ENCODE measurements around the gene TMA7. TPM values are rescaled to one million over a fixed set of nuclear protein-coding genes. Genes with fewer than 3 reads are reported as not detected.
"Not testable (repeated sequence)": the region's sequence is repeated elsewhere in the genome, so short reads cannot be mapped to it uniquely, and the experiment has no call there.

Gene TMA7
- polyA plus RNA-seq, 1 donor from 2014 or later: 701 TPM

GRCh38 chr3:48472673-48472922, 32.5 kb downstream of the TMA7 start:
- Mint-ChIP-seq H3K36me3 (no peaks in the 10 kb centered on the region), H3K27me3 (peaks cover 2% of the 10 kb centered on the region), H3K27ac (peak overlapping the region; percentile 90 to 99 (median 99)), H3K4me3 (peak overlapping the region; percentile 89 to 98 (median 96)), H3K4me1 (peaks cover 17 to 34% (median 32%) of the 10 kb centered on the region in 3 donors), H3K9me3 (no peaks in the 10 kb centered on the region)

DNA sequence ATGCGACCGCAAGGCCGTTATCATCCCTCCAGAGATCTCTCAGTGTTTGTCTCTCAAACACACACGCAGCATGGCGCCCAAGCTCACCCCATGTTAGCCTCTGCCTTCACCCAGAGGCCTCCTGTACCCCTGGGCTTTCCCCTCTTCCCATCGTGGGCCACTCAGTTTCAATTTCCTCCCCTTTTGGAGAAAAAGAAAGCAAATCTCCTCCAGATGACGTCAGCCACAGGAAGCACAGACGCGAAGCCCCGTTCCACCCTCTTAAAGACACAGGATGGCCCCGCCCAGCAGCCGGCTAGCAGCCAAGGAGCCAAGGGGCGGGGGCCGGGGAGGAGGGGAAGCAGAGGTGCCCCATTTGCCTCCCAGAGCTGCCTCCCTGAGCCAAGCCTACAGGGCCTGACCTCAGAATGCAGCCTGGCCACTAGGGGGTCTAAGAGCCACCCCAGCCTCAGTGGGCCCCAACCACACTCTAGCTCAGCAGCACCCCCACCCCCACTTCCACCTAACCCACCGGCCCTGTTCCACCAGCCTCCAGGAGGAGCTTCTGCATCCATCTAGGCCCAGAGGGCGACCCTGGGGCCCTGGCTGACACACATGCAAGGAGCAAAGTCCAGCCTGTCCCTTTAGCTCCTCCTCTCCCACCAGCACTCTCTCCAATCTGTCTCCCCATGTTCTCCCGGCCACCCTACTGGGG, 33.0 kb downstream of the TMA7 start:
- H3K27me3 Mint-ChIP-seq: peaks cover under 1% of the 10 kb centered on the region
- H3K36me3 Mint-ChIP-seq: no peaks in the 10 kb centered on the region
- H3K27ac Mint-ChIP-seq: peak overlapping the region; percentile 90 to 99 (median 99)
- peak overlapping the region; percentile 89 to 98 (median 96) for H3K4me3 Mint-ChIP-seq
- peaks cover 12 to 32% (median 27%) of the 10 kb centered on the region in 3 donors for H3K4me1 Mint-ChIP-seq
- H3K9me3 Mint-ChIP-seq: no peaks in the 10 kb centered on the region

DNA sequence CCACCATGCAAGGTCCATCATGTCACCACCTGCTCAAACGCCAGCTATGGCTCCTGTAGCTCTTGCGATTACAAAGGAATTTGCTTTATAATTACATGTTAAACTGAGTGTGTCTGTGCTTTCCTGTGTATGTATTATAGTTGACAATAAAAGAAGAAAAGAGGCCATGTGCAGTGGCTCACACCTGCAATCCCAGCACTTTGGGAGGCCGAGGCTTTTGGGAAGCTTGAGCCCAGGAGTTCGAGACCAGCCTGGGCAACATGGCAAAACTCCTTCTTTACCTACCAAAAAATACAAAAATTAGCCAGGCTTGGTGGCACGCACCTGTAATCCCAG, 33.5 kb downstream of the TMA7 start:
- Mint-ChIP-seq H3K4me3 (peak overlapping the region; percentile 89 to 98 (median 96)), H3K27ac (peak overlapping the region; percentile 90 to 99 (median 99)), H3K4me1 (peaks cover 11 to 36% (median 26%) of the 10 kb centered on the region in 3 donors), H3K27me3 (no peaks in the 10 kb centered on the region), H3K36me3 (no peaks in the 10 kb centered on the region), H3K9me3 (no peaks in the 10 kb centered on the region)

DNA sequence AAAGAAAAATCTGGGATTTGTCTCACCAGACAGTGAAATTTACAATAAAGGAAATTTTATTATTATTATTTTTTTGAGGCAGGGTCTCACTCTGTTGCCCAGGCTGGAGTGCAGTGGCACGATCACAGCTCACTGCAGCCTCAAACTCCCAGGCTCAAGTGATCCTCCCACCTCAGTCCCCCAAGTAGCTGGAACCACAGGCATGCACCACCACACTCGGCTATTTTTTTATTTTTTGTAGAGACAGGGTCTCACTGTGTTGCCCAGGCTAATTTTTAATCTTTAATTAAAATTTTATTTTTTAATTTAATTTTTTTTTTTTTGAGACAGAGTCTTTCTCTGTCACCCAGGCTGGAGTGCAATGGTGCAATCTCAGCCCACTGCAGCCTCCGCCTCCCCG, 34.0 kb downstream of the TMA7 start:
- Mint-ChIP-seq H3K4me1 (peaks cover 12 to 36% (median 26%) of the 10 kb centered on the region in 3 donors), H3K27ac (peak overlapping the region in 2 of 3 donors; percentile 90 to 99)
- not testable (repeated sequence) for H3K9me3 Mint-ChIP-seq, H3K27me3 Mint-ChIP-seq, H3K36me3 Mint-ChIP-seq, H3K4me3 Mint-ChIP-seq

DNA sequence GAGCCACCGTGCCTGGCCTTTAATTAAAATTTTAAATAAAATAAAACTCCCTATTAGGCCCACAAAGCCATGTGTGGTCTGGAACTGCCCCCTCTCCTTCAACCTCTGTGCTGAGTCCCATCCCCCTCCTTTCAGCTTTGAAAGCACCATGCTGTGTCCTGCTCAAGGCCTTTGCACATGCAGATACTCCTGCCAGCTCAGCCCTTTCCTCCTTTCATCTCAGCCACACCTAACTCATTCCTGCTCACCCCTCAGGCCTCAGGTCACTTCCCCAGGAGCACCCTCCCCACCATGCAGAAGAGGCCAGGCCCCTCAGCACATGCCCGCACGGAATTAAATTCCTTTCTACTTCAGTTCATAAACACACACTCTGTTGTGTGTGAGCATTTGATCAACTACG, 34.6 kb downstream of the TMA7 start:
- no peaks in the 10 kb centered on the region for H3K36me3 Mint-ChIP-seq
- H3K9me3 Mint-ChIP-seq: no peaks in the 10 kb centered on the region
- H3K27me3 Mint-ChIP-seq: no peaks in the 10 kb centered on the region
- peak overlapping the region in 1 of 3 donors; percentile 18 for H3K27ac Mint-ChIP-seq
- peaks cover 15 to 34% (median 30%) of the 10 kb centered on the region in 3 donors for H3K4me1 Mint-ChIP-seq
- peak overlapping the region in 1 of 4 donors; percentile 28 for H3K4me3 Mint-ChIP-seq

- Mint-ChIP-seq H3K4me3 (peak overlapping the region in 1 of 4 donors; percentile 28), H3K27me3 (no peaks in the 10 kb centered on the region), H3K9me3 (no peaks in the 10 kb centered on the region), H3K27ac (peak overlapping the region in 1 of 3 donors; percentile 18), H3K4me1 (peaks cover 12 to 31% (median 27%) of the 10 kb centered on the region in 3 donors), H3K36me3 (no peaks in the 10 kb centered on the region)
Observed at GRCh38 chr3:48475188-48475587, 35.1 kb downstream of the TMA7 start.

GRCh38 chr3:48476426-48477053, 36.5 kb downstream of the TMA7 start:
- H3K27me3 Mint-ChIP-seq: no peaks in the 10 kb centered on the region
- H3K9me3 Mint-ChIP-seq: no peaks in the 10 kb centered on the region
- H3K4me3 Mint-ChIP-seq: peak overlapping the region in 1 of 4 donors; percentile 39
- H3K4me1 Mint-ChIP-seq: peaks cover 15 to 32% (median 28%) of the 10 kb centered on the region in 3 donors
- H3K36me3 Mint-ChIP-seq: no peaks in the 10 kb centered on the region
- peak overlapping the region in 2 of 3 donors; percentile 53 to 65 for H3K27ac Mint-ChIP-seq

DNA sequence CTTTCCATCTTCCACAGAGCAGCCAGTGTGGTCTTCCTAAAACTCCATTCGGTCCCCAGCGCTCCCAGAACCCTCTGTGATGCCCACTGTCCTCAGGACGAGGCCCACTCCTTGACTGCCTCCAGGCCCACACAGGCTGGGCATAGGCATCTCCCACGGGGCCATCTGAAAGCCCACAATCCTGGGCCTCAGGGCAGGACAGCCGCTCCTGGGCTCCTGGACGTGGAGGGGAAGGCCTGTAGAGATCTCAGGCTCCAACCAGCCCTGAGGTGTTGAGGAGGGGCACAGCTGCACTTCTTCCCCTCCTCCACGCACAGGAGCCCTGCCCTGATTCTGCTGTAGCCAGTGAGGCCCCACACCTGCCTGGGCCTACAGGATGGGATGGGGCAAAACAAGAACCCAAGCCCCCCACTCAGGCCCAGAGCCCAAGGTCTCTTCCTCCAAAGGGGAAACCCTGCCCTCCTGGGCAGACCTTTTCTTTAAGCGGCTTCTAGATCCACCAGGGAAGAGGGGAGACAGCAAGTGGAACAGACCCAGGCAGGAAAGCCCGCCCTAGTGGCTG, 38.0 kb downstream of the TMA7 start:
- Mint-ChIP-seq H3K4me3 (peak overlapping the region in 2 of 4 donors; percentile 22 to 91), H3K27me3 (no peaks in the 10 kb centered on the region), H3K36me3 (no peaks in the 10 kb centered on the region), H3K9me3 (no peaks in the 10 kb centered on the region), H3K27ac (peak overlapping the region; percentile 65 to 98 (median 80)), H3K4me1 (peaks cover 11 to 29% (median 25%) of the 10 kb centered on the region in 3 donors)

DNA sequence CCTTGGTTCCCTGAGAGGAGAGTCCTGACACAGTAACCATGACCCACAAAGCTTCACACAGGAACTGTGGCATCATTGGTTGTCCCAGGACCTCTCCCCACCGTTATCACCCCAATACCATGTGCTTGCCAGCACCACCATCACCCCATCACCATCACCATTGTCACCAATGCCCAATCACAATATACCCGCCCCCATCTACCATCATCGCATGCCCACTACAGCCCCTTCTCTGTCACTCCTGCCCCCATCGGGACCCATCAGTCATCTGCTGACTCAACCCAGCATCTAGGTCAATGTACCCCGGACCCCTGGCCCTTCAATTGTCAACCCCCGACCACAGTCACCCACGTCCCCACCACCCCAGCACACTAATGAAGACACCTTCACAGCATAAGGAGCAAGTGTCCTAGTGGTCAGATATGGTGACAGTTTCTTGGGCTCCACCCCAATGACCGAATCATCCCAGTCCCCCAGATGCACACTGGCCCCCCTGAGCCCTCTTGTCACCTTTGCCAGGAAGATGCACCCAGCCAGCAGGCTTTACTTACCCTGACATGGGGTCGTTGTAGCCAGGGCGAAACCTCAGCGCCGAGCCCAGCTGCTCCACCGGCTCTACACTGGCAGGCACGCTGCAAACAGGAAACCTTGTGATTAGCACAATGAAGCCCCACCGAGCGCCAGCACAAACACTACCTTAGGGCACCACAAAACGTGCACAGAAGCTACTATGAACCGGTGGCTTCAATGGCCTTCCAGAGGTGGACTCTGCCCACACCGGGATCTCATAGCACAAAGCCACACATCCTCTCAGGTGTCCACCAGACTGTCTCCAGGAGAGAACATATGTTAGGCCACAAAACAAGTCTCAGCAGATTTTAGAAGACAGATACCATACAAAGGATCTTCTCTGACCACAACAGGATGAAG, 38.8 kb downstream of the TMA7 start:
- H3K4me3 Mint-ChIP-seq: peak overlapping the region; percentile 34 to 93 (median 83)
- no peaks in the 10 kb centered on the region for H3K36me3 Mint-ChIP-seq
- peak overlapping the region; percentile 65 to 98 (median 95) for H3K27ac Mint-ChIP-seq
- H3K27me3 Mint-ChIP-seq: no peaks in the 10 kb centered on the region
- no peaks in the 10 kb centered on the region for H3K9me3 Mint-ChIP-seq
- peaks cover 10 to 24% (median 20%) of the 10 kb centered on the region in 3 donors for H3K4me1 Mint-ChIP-seq

DNA sequence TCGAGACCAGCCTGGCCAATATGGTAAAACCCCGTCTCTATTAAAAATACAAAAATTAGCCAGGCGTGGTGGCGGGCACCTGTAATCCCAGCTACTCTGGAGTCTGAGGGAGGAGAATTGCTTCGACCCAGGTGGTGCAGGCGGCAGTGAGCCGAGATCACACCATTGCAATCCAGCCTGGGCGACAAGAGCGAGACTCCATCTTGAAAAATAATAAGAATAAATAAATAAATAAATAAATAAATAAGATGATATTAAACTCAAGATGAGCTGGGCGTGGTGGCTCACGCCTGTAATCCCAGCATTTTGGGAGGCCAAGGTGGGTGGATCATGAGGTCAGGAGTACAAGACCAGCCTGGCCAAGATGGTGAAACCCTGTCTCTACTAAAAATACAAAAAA, 40.8 kb downstream of the TMA7 start:
- not testable (repeated sequence) for H3K4me3 Mint-ChIP-seq, H3K27ac Mint-ChIP-seq, H3K36me3 Mint-ChIP-seq, H3K9me3 Mint-ChIP-seq, H3K27me3 Mint-ChIP-seq
- H3K4me1 Mint-ChIP-seq: peaks cover 10 to 21% (median 13%) of the 10 kb centered on the region in 3 donors

DNA sequence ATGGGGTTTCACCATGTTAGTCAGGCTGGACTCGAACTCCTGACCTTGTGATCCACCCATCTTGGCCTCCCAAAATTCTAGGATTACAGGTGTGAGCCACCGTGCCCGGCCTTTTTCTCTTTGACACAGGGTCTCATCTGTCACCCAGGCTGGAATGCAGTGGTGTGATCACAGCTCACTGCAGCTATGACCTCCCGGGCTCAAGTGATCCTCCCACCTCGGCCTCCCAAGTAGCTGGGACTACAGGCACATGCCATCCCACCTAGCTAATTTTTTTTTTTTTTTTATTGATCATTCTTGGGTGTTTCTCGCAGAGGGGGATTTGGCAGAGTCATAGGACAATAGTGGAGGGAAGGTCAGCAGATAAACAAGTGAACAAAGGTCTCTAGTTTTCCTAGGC, 42.8 kb downstream of the TMA7 start:
- H3K27ac Mint-ChIP-seq, H3K27me3 Mint-ChIP-seq, H3K4me3 Mint-ChIP-seq, H3K36me3 Mint-ChIP-seq, H3K9me3 Mint-ChIP-seq: not testable (repeated sequence)
- peaks cover 10 to 18% (median 13%) of the 10 kb centered on the region in 3 donors for H3K4me1 Mint-ChIP-seq

- peaks cover 1% of the 10 kb centered on the region for H3K36me3 Mint-ChIP-seq
- no peaks in the 10 kb centered on the region for H3K27me3 Mint-ChIP-seq
- H3K27ac Mint-ChIP-seq: no peak overlapping the region
Observed at GRCh38 chr3:48486952-48487351, 46.9 kb downstream of the TMA7 start.

GRCh38 chr3:48492461-48493202, 52.6 kb downstream of the TMA7 start:
- Mint-ChIP-seq H3K4me1 (peaks cover 7 to 9% (median 8%) of the 10 kb centered on the region in 3 donors), H3K27me3 (no peaks in the 10 kb centered on the region), H3K4me3 (peak overlapping the region; percentile 4 to 76 (median 66)), H3K36me3 (peaks cover 1% of the 10 kb centered on the region), H3K27ac (peak overlapping the region in 1 of 3 donors; percentile 39), H3K9me3 (no peaks in the 10 kb centered on the region)

More at GRCh38 chr3:48486952-48487351, 46.9 kb downstream of the TMA7 start:
- Mint-ChIP-seq H3K4me1 (peaks cover 0 to 1% (median 1%) of the 10 kb centered on the region in 3 donors), H3K4me3 (no peak overlapping the region), H3K9me3 (no peaks in the 10 kb centered on the region)

GRCh38 chr3:48493203-48493501, 53.1 kb downstream of the TMA7 start:
- H3K4me1 Mint-ChIP-seq: peaks cover 7 to 9% (median 8%) of the 10 kb centered on the region in 3 donors
- no peaks in the 10 kb centered on the region for H3K27me3 Mint-ChIP-seq
- H3K36me3 Mint-ChIP-seq: peaks cover 4% of the 10 kb centered on the region
- no peak overlapping the region for H3K4me3 Mint-ChIP-seq
- H3K9me3 Mint-ChIP-seq: no peaks in the 10 kb centered on the region
- no peak overlapping the region for H3K27ac Mint-ChIP-seq

Measured in IgD-negative memory B cell (primary cell).